Measurements from ENCODE around the gene APOL6.
"Not testable (repeated sequence)": the region's sequence is repeated elsewhere in the genome, so short reads cannot be mapped to it uniquely, and the experiment has no call there.

APOL6 gene

GRCh38 chr22:35637254-35637653 lies 11.0 kb upstream of the APOL6 start:
- no peak for DNase-seq (ENCODE audit: low read depth)

- no peak for DNase-seq (ENCODE audit: low read depth)
Observed at GRCh38 chr22:35638001-35638400, 10.2 kb upstream of the APOL6 start.

- DNase-seq (ENCODE audit: low read depth), result peak; percentile 85
Observed at GRCh38 chr22:35638410-35638809, 9.8 kb upstream of the APOL6 start.

- no peak for DNase-seq (ENCODE audit: low read depth)
Observed at GRCh38 chr22:35641494-35642120, 6.6 kb upstream of the APOL6 start.

- no peak for DNase-seq (ENCODE audit: low read depth)
Observed at GRCh38 chr22:35642305-35642741, 5.9 kb upstream of the APOL6 start.

- no peak for DNase-seq (ENCODE audit: low read depth)
Observed at GRCh38 chr22:35643991-35644390, 4.3 kb upstream of the APOL6 start.

- DNase-seq (ENCODE audit: low read depth), result no peak
Observed at GRCh38 chr22:35645646-35646045, 2.6 kb upstream of the APOL6 start.

- DNase-seq (ENCODE audit: low read depth), result no peak
Observed at GRCh38 chr22:35649026-35649553, 844 bp downstream of the APOL6 start.

GRCh38 chr22:35649636-35650250 lies 1.5 kb downstream of the APOL6 start:
- no peak for DNase-seq (ENCODE audit: low read depth)

- no peak for DNase-seq (ENCODE audit: low read depth)
Observed at GRCh38 chr22:35651085-35651484, 2.8 kb downstream of the APOL6 start.

GRCh38 chr22:35653824-35654223 lies 5.6 kb downstream of the APOL6 start:
- no peak for DNase-seq (ENCODE audit: low read depth)

GRCh38 chr22:35656284-35656752 lies 8.1 kb downstream of the APOL6 start:
- DNase-seq (ENCODE audit: low read depth), result no peak

GRCh38 chr22:35657571-35658312 lies 9.5 kb downstream of the APOL6 start:
- no peak for DNase-seq (ENCODE audit: low read depth)

- no peak for DNase-seq (ENCODE audit: low read depth)
Observed at GRCh38 chr22:35660291-35661127, 12.3 kb downstream of the APOL6 start.

GRCh38 chr22:35661464-35661863 lies 13.2 kb downstream of the APOL6 start:
- no peak for DNase-seq (ENCODE audit: low read depth)

- DNase-seq (ENCODE audit: low read depth), result no peak
Observed at GRCh38 chr22:35662914-35663313, 14.7 kb downstream of the APOL6 start.

GRCh38 chr22:35663371-35663770 lies 15.1 kb downstream of the APOL6 start:
- DNase-seq (ENCODE audit: low read depth), result peak; percentile 40

GRCh38 chr22:35664955-35665587 lies 16.8 kb downstream of the APOL6 start:
- DNase-seq (ENCODE audit: low read depth), result no peak

- not testable (repeated sequence) for DNase-seq (ENCODE audit: low read depth)
Observed at GRCh38 chr22:35666699-35667098, 18.5 kb downstream of the APOL6 start.

GRCh38 chr22:35674335-35674734 lies 26.1 kb downstream of the APOL6 start:
- no peak for DNase-seq (ENCODE audit: low read depth)

GRCh38 chr22:35676065-35676464 lies 27.8 kb downstream of the APOL6 start:
- not testable (repeated sequence) for DNase-seq (ENCODE audit: low read depth)
